Tongue (tissue), 2 donors: Measurements from ENCODE around the gene PPP3CB. TPM values are rescaled to one million over a fixed set of nuclear protein-coding genes. Genes with fewer than 3 reads are reported as not detected.

Experiments used
- DNase-seq: peaks from one replicate; pipeline ENCODE4 v3.0.0-alpha.2; 2015
- total RNA-seq: library from RNA; depleted of rRNA; stranded (reverse); fragments of >200 nt; gene quantifications from one replicate; pipeline ENCODE4 v1.2.3, GENCODE V29; 2014

PPP3CB gene
- total RNA-seq, 1 donor from 2014 or later: 150 TPM

- DNase-seq: no peak
These were observed 15.7 kb downstream of the PPP3CB start for GRCh38 chr10:73480158-73480557.

- no peak for DNase-seq
These were observed 17.2 kb downstream of the PPP3CB start for GRCh38 chr10:73478636-73479035.

- DNase-seq: no peak
These were observed 24.6 kb downstream of the PPP3CB start for GRCh38 chr10:73471226-73471625.

- peak; percentile 46 for DNase-seq
These were observed 26.2 kb downstream of the PPP3CB start for GRCh38 chr10:73469579-73469978.

GRCh38 chr10:73467206-73467605, 28.6 kb downstream of the PPP3CB start:
- peak; percentile 57 for DNase-seq

GRCh38 chr10:73465978-73466726, 29.7 kb downstream of the PPP3CB start:
- peak; percentile 28 for DNase-seq

- no peak for DNase-seq
These were observed 34.9 kb downstream of the PPP3CB start for GRCh38 chr10:73460897-73461296.

GRCh38 chr10:73459683-73460314, 36.0 kb downstream of the PPP3CB start:
- no peak for DNase-seq

- DNase-seq: no peak
These were observed 39.5 kb downstream of the PPP3CB start for GRCh38 chr10:73456187-73456890.

- DNase-seq: no peak
These were observed 46.7 kb downstream of the PPP3CB start for GRCh38 chr10:73449113-73449512.

GRCh38 chr10:73448384-73448783, 47.4 kb downstream of the PPP3CB start:
- DNase-seq: no peak

- DNase-seq: no peak
These were observed 48.9 kb downstream of the PPP3CB start for GRCh38 chr10:73446926-73447325.

GRCh38 chr10:73444457-73444856, 51.4 kb downstream of the PPP3CB start:
- no peak for DNase-seq

GRCh38 chr10:73439605-73440312, 56.1 kb downstream of the PPP3CB start:
- DNase-seq: no peak

- no peak for DNase-seq
These were observed 56.8 kb downstream of the PPP3CB start for GRCh38 chr10:73439055-73439454.

GRCh38 chr10:73433538-73433867, 62.3 kb downstream of the PPP3CB start, which contains the start of gene MSS51:
Gene MSS51, minus strand, starts transcription at chr10:73433561. Its CDS starts 5,277 bp downstream, at chr10:73428284.
- peak; percentile 94 for DNase-seq

- no peak for DNase-seq
These were observed 62.9 kb downstream of the PPP3CB start for GRCh38 chr10:73432646-73433537.

- DNase-seq: no peak
These were observed 69.5 kb downstream of the PPP3CB start for GRCh38 chr10:73426318-73426717.

GRCh38 chr10:73424478-73424877, 71.3 kb downstream of the PPP3CB start:
- DNase-seq: peak; percentile 38

GRCh38 chr10:73423309-73423708, 72.5 kb downstream of the PPP3CB start:
- DNase-seq: no peak

- no peak for DNase-seq
These were observed 79.3 kb downstream of the PPP3CB start for GRCh38 chr10:73416571-73416970.
